H1 (cell line): Measurements from ENCODE around the gene SLC9B2. TPM values are rescaled to one million over a fixed set of nuclear protein-coding genes. Genes with fewer than 3 reads are reported as not detected.

Experiments
- CTCF ChIA-PET: fragments of 300-600 bp; sonication (Branson Sonifier 250); formaldehyde crosslinking; loops from one replicate; lab custom pipeline; 2021; ENCODE audit not compliant: partially characterized antibody; lab: Charles Lee
- POLR2A ChIA-PET: fragments of 300-600 bp; sonication (Branson Sonifier 250); formaldehyde crosslinking; loops from one replicate; lab custom pipeline; 2021; ENCODE audit warnings: inconsistent platforms; ENCODE audit not compliant: partially characterized antibody; lab: Charles Lee
- DNase-seq, 2 experiments: peaks; one replicate each; pipeline versions ENCODE4 v3.0.0 to v3.0.0-alpha.2; 2010 to 2022; ENCODE audit warnings: low spot score in 2 of 2, low read depth in 1 of 2, mixed read lengths in 1 of 2
- FAIRE-seq: peaks from 2 replicates; lab custom pipeline; 2011; peaks lifted over from hg19 to GRCh38; lab: Jason Lieb, UNC
- H2AFZ ChIP-seq: 2 replicates; pipeline ENCODE4 v1.8.1; 2012; ENCODE audit warnings: low read length, inconsistent platforms
- H2AK5ac ChIP-seq: 2 replicates; pipeline ENCODE4 v1.6.1; 2013; ENCODE audit warnings: low read depth, low read length
- H2BK120ac ChIP-seq: replicated peaks from 2 replicates; pipeline ENCODE3; 2013; ENCODE audit warnings: low read depth, low read length, inconsistent platforms
- H2BK12ac ChIP-seq: 2 replicates; pipeline ENCODE4 v1.6.1; 2013; ENCODE audit warnings: low read depth, low read length
- H2BK15ac ChIP-seq: 2 replicates; pipeline ENCODE4 v1.6.1; 2013; ENCODE audit warnings: low read length
- H2BK20ac ChIP-seq: 2 replicates; pipeline ENCODE4 v1.6.1; 2013; ENCODE audit warnings: low read length
- H2BK5ac ChIP-seq: 2 replicates; pipeline ENCODE4 v1.6.1; 2013; ENCODE audit warnings: low read depth, low read length
- H3K14ac ChIP-seq: 2 replicates; pipeline ENCODE4 v1.6.1; 2013; ENCODE audit warnings: inconsistent platforms; ENCODE audit not compliant: insufficient read length
- H3K18ac ChIP-seq: 2 replicates; pipeline ENCODE4 v1.6.1; 2013; ENCODE audit warnings: low read length; ENCODE audit errors: extremely low read depth
- H3K23ac ChIP-seq: 2 replicates; pipeline ENCODE4 v1.6.1; 2013; ENCODE audit warnings: inconsistent platforms; ENCODE audit not compliant: insufficient read length
- H3K23me2 ChIP-seq: 2 replicates; pipeline ENCODE4 v1.6.1; 2013; ENCODE audit warnings: low read depth, low read length
- H3K27ac ChIP-seq: 2 replicates; pipeline ENCODE4 v1.6.1; 2011; ENCODE audit warnings: low read depth, low read length, inconsistent platforms
- H3K27me3 ChIP-seq, 4 experiments: replicated peaks in 1 of 4; 1 replicate in 1 of 4; 2 replicates in 3 of 4; pipeline versions ENCODE4 v1.6.1 to v1.8.1; 2011 to 2013; ENCODE audit warnings: low read length in 3 of 4, mild to moderate bottlenecking in 3 of 4, inconsistent platforms in 2 of 4, mixed read lengths in 2 of 4, moderate library complexity in 1 of 4; ENCODE audit not compliant: control insufficient read depth in 3 of 4, insufficient read depth in 3 of 4; ENCODE audit errors: extremely low read depth in 1 of 4
- H3K36me3 ChIP-seq, 4 experiments: 2 replicates each; pipeline versions ENCODE4 v1.6.1 to v1.8.1; 2011 to 2013; ENCODE audit warnings: mild to moderate bottlenecking in 4 of 4, low read length in 3 of 4, moderate library complexity in 2 of 4, control low read depth in 1 of 4, inconsistent platforms in 1 of 4; ENCODE audit not compliant: insufficient read depth in 4 of 4, control insufficient read depth in 2 of 4
- H3K4ac ChIP-seq: replicated peaks from 2 replicates; pipeline ENCODE3; 2013; ENCODE audit warnings: low read length, low read depth, mixed read lengths, inconsistent platforms; ENCODE audit not compliant: insufficient read length
- H3K4me1 ChIP-seq, 4 experiments: replicated peaks in 1 of 4; 1 replicate in 1 of 4; 2 replicates in 3 of 4; pipeline versions ENCODE4 v1.6.1 to v1.8.1; 2011 to 2013; ENCODE audit warnings: low read length in 3 of 4, inconsistent platforms in 2 of 4, mixed read lengths in 1 of 4; ENCODE audit not compliant: insufficient read depth in 4 of 4, control insufficient read depth in 3 of 4
- H3K4me2 ChIP-seq, 2 experiments: 2 replicates each; pipeline versions ENCODE4 v1.6.1 to v1.8.1; 2011 to 2013; ENCODE audit warnings: low read depth in 2 of 2, low read length in 2 of 2, control low read depth in 1 of 2, inconsistent platforms in 1 of 2, mild to moderate bottlenecking in 1 of 2; ENCODE audit not compliant: insufficient read depth in 1 of 2
- H3K4me3 ChIP-seq, 4 experiments: fragments of 200-600, 300-600 bp in 1 of 4; sonication (generic), shearing (Covaris generic), sonication (Bioruptor Twin) in 1 of 4; 2 replicates each; pipeline versions ENCODE4 v1.5.1 to v1.8.1; 2011 to 2016; ENCODE audit warnings: low read length in 4 of 4, low read depth in 3 of 4, control low read depth in 2 of 4, inconsistent platforms in 2 of 4, mild to moderate bottlenecking in 2 of 4, mixed read lengths in 1 of 4, moderate library complexity in 1 of 4; ENCODE audit not compliant: insufficient read depth in 2 of 4; ENCODE audit errors: extremely low read depth in 1 of 4
- H3K56ac ChIP-seq: replicated peaks from 2 replicates; pipeline ENCODE3; 2013; ENCODE audit warnings: low read depth, mild to moderate bottlenecking, mixed read lengths, low read length, inconsistent platforms; ENCODE audit not compliant: insufficient read length
- H3K79me1 ChIP-seq: 2 replicates; pipeline ENCODE4 v1.6.1; 2013; ENCODE audit warnings: low read depth, low read length, control low read depth
- H3K79me2 ChIP-seq, 2 experiments: 2 replicates each; pipeline versions ENCODE4 v1.6.1 to v1.8.1; 2012 to 2013; ENCODE audit warnings: low read length in 2 of 2, mild to moderate bottlenecking in 2 of 2, inconsistent platforms in 1 of 2; ENCODE audit not compliant: insufficient read depth in 2 of 2, control insufficient read depth in 1 of 2
- H3K9ac ChIP-seq, 4 experiments: replicated peaks in 1 of 4; 1 replicate in 1 of 4; 2 replicates in 3 of 4; pipeline versions ENCODE4 v1.6.1 to v1.8.1; 2011 to 2013; ENCODE audit warnings: low read depth in 3 of 4, low read length in 3 of 4, control low read depth in 2 of 4, mild to moderate bottlenecking in 2 of 4, moderate library complexity in 2 of 4, inconsistent platforms in 1 of 4; ENCODE audit errors: extremely low read depth in 1 of 4
- H3K9me3 ChIP-seq, 2 experiments: 2 replicates each; pipeline versions ENCODE4 v1.6.1 to v1.8.1; 2012 to 2013; ENCODE audit warnings: mild to moderate bottlenecking in 2 of 2, moderate library complexity in 2 of 2, control low read depth in 1 of 2, inconsistent platforms in 1 of 2, low read depth in 1 of 2, low read length in 1 of 2, mixed read lengths in 1 of 2; ENCODE audit not compliant: insufficient read depth in 2 of 2
- H4K20me1 ChIP-seq, 2 experiments: replicated peaks in 1 of 2; 2 replicates each; pipeline versions ENCODE3 to v1.8.1; 2011 to 2013; ENCODE audit warnings: inconsistent platforms in 2 of 2, low read length in 2 of 2, mild to moderate bottlenecking in 1 of 2; ENCODE audit not compliant: insufficient read depth in 2 of 2, control insufficient read depth in 1 of 2
- H4K5ac ChIP-seq: 2 replicates; pipeline ENCODE4 v1.6.1; 2013; ENCODE audit warnings: low read length, low read depth, mixed read lengths, inconsistent platforms; ENCODE audit not compliant: insufficient read length
- H4K8ac ChIP-seq: 2 replicates; pipeline ENCODE4 v1.8.0; 2013; ENCODE audit warnings: mild to moderate bottlenecking, moderate library complexity, low read length, inconsistent platforms; ENCODE audit not compliant: insufficient read depth; ENCODE audit errors: extremely low read depth
- H4K91ac ChIP-seq: replicated peaks from 2 replicates; pipeline ENCODE3; 2013; ENCODE audit warnings: low read length, mixed read lengths, inconsistent platforms; ENCODE audit not compliant: insufficient read length
- CBX8 ChIP-seq: fragments of 300-800, 300-1000 bp; sonication (generic); IDR thresholded peaks from 2 replicates; pipeline ENCODE4 v1.7.1; 2016; ENCODE audit warnings: low read depth, low read length, borderline replicate concordance
- MAFK ChIP-seq: IDR thresholded peaks from 2 replicates; pipeline ENCODE4 v1.6.1; 2012; ENCODE audit warnings: low read depth, mild to moderate bottlenecking, improper control_type of control experiment, low read length
- POU5F1 ChIP-seq: IDR thresholded peaks from 2 replicates; pipeline ENCODE4 v1.6.1; 2011; ENCODE audit warnings: low read depth, mild to moderate bottlenecking, low read length, moderate library complexity
- RAD21 ChIP-seq, 2 experiments: IDR thresholded peaks in 1 of 2; conservative IDR thresholded peaks in 1 of 2; 2 replicates each; pipeline ENCODE4 v1.6.1; 2011; ENCODE audit warnings: low read depth in 2 of 2, low read length in 2 of 2, improper control_type of control experiment in 1 of 2, inconsistent platforms in 1 of 2, mild to moderate bottlenecking in 1 of 2, moderate library complexity in 1 of 2
- RFX5 ChIP-seq: IDR thresholded peaks from 2 replicates; pipeline ENCODE4 v1.6.1; 2011; ENCODE audit warnings: low read depth, low read length, improper control_type of control experiment, borderline replicate concordance
- SIN3A ChIP-seq, 2 experiments: IDR thresholded peaks in 1 of 2; conservative IDR thresholded peaks in 1 of 2; 2 replicates each; pipeline ENCODE4 v1.6.1; 2011 to 2012; ENCODE audit warnings: low read length in 2 of 2, improper control_type of control experiment in 1 of 2, low read depth in 1 of 2, mild to moderate bottlenecking in 1 of 2
- SP4 ChIP-seq: IDR thresholded peaks from 2 replicates; pipeline ENCODE4 v1.6.1; 2012; ENCODE audit warnings: low read length, inconsistent platforms
- USF2 ChIP-seq: IDR thresholded peaks from 2 replicates; pipeline ENCODE4 v1.6.1; 2011; ENCODE audit warnings: low read length, improper control_type of control experiment
- WGBS, 2 experiments: shearing (Covaris generic) in 1 of 2; methylation state at CpG; one replicate each; pipeline versions ENCODE4 v1.1.6 to v1.1.7; 2013 to 2015; ENCODE audit warnings: low lambda C conversion rate in 2 of 2, mixed read lengths in 2 of 2, inconsistent platforms in 1 of 2, low coverage in 1 of 2, missing lambda C conversion rate in 1 of 2; ENCODE audit not compliant: insufficient replicate concordance in 2 of 2, insufficient coverage in 1 of 2, insufficient read length in 1 of 2; ENCODE audit errors: extremely low coverage in 1 of 2, missing lambda C conversion rate in 1 of 2; 5-methylcytosine and 5-hydroxymethylcytosine counted together
- polyA plus RNA-seq, 7 experiments: library from polyadenylated mRNA; depleted of rRNA in 3 of 7; stranded (reverse) in 5 of 7; unstranded in 2 of 7; fragments of >200 nt in 5 of 7; fragments of 200-250 nt in 2 of 7; gene quantifications; 1 replicate in 5 of 7; 2 replicates in 1 of 7; 4 replicates in 1 of 7; pipeline versions ENCODE4 v1.2.1 to v1.2.3, GENCODE V29; 2011 to 2013; ENCODE audit warnings: missing spikeins in 2 of 7, mixed read lengths in 2 of 7
- total RNA-seq: library from RNA; stranded (reverse); fragmentation: NEBNext Ultra II Directional; extraction: Animal tissue kit (Norgen Biotek cat#: 25700); gene quantifications from 2 replicates; pipeline ENCODE4 v1.2.1, GENCODE V29; 2021

Gene SLC9B2
- total and polyA plus RNA-seq, 2 of the 8 experiments (the other 6 are each of a cell fraction or from before 2014, with no cell fraction given): 3.2 to 5.2 TPM

- FAIRE-seq: peak; percentile 90
- H3K4me3 ChIP-seq: no peak overlapping the region
- no peak for TF ChIP-seq MAFK
- TF ChIP-seq RAD21 (IDR thresholded peaks at IDR 0.05 in 1 of 2, conservative IDR thresholded peaks at IDR 0.05 in 1 of 2; ENCODE audit: low read depth in 2 of 2, low read length in 2 of 2): peak; percentile 58 to 62
- no peak for TF ChIP-seq SP4
- no peak for TF ChIP-seq RFX5
- TF ChIP-seq CBX8: no peak
- TF ChIP-seq USF2: no peak
- TF ChIP-seq SIN3A (conservative IDR thresholded peaks at IDR 0.05 in 1 of 2, IDR thresholded peaks at IDR 0.05 in 1 of 2; ENCODE audit: low read depth in 1 of 2, low read length in 2 of 2): no peak
- no peak for TF ChIP-seq POU5F1
These were observed 29.9 kb downstream of the SLC9B2 start for GRCh38 chr4:103046416-103047290.

More at GRCh38 chr4:103046416-103047290, 29.9 kb downstream of the SLC9B2 start:
- Histone ChIP-seq H3K18ac (no peak overlapping the region), H3K23ac (no peak overlapping the region), H2BK12ac (no peak overlapping the region), H3K9ac (no peak overlapping the region), H2BK120ac (no peak overlapping the region), H3K27ac (no peak overlapping the region), H3K79me1 (no peaks in the 10 kb centered on the region), H2AFZ (no peak overlapping the region), H4K5ac (no peak overlapping the region), H4K20me1 (no peaks in the 10 kb centered on the region), H3K79me2 (no peaks in the 10 kb centered on the region), H2BK5ac (no peak overlapping the region), H3K9me3 (no peaks in the 10 kb centered on the region), H3K4me1 (no peaks in the 10 kb centered on the region), H3K14ac (no peak overlapping the region), H2BK20ac (no peak overlapping the region), H4K91ac (no peak overlapping the region), H3K4ac (no peak overlapping the region), H3K56ac (no peak overlapping the region), H3K23me2 (no peaks in the 10 kb centered on the region), H4K8ac (no peak overlapping the region), H2BK15ac (no peak overlapping the region), H3K4me2 (no peak overlapping the region), H3K36me3 (no peaks in the 10 kb centered on the region), H3K27me3 (no peaks in the 10 kb centered on the region), H2AK5ac (no peak overlapping the region)
- DNase-seq: no peak
- CTCF ChIA-PET: interaction anchor here (0.5 to 2.7 kb wide), 27 partner anchors 9 to 932 kb away, joined by 3 to 18 read pairs (median 4); partner anchors contain the start of gene BDH2
- 48% methylated on average over 5 of the region's 5 CpGs; no CpG with 5 or more reads in 1 of the 2 experiments for whole genome bisulfite sequencing, 2 experiments
- POLR2A ChIA-PET: no interaction called here
